Stomach (tissue), 4 donors: ENCODE data around the gene EMCN.
"Not testable (repeated sequence)": the region's sequence is repeated elsewhere in the genome, so short reads cannot be mapped to it uniquely, and the experiment has no call there.

ENCODE experiments used
- CTCF ChIP-seq, 7 experiments: fragments of 450-650 bp in 4 of 7; fragments of 200-600 bp in 3 of 7; sonication (generic) in 3 of 7; IDR thresholded peaks; one replicate each; pipeline ENCODE4 v1.5.1; 2016 to 2019; ENCODE audit warnings: antibody characterized with exemption in 7 of 7, control low read depth in 2 of 7, mild to moderate bottlenecking in 1 of 7
- POLR2A ChIP-seq, 4 donors: fragments of 450-650 bp; IDR thresholded peaks; one replicate each; pipeline ENCODE4 v1.6.1; 2016; ENCODE audit warnings: antibody characterized with exemption in 4 of 4, control low read depth in 2 of 4, mild to moderate bottlenecking in 1 of 4, moderate library complexity in 1 of 4
- POLR2AphosphoS5 ChIP-seq, 3 donors: sonication (generic); formaldehyde crosslinking; IDR thresholded peaks; one replicate each; pipeline ENCODE4 v1.6.1; 2016; ENCODE audit warnings: antibody characterized with exemption in 3 of 3

GRCh38 chr4:100352352-100352751, 165.5 kb downstream of the EMCN start:
- not testable (repeated sequence) for TF ChIP-seq CTCF, POLR2AphosphoS5, POLR2A (IDR thresholded peaks at IDR 0.05)
